Measurements from ENCODE around the gene TNFSF4.
"Not testable (repeated sequence)": the region's sequence is repeated elsewhere in the genome, so short reads cannot be mapped to it uniquely, and the experiment has no call there.

The TNFSF4 gene

GRCh38 chr1:173243300-173243699 is 36.2 kb upstream of the TNFSF4 start:
- H3K4me3 ChIP-seq (ENCODE audit: control insufficient read depth, low read depth, low read length): no peak overlapping the region
- TF ChIP-seq, protein P1, sequence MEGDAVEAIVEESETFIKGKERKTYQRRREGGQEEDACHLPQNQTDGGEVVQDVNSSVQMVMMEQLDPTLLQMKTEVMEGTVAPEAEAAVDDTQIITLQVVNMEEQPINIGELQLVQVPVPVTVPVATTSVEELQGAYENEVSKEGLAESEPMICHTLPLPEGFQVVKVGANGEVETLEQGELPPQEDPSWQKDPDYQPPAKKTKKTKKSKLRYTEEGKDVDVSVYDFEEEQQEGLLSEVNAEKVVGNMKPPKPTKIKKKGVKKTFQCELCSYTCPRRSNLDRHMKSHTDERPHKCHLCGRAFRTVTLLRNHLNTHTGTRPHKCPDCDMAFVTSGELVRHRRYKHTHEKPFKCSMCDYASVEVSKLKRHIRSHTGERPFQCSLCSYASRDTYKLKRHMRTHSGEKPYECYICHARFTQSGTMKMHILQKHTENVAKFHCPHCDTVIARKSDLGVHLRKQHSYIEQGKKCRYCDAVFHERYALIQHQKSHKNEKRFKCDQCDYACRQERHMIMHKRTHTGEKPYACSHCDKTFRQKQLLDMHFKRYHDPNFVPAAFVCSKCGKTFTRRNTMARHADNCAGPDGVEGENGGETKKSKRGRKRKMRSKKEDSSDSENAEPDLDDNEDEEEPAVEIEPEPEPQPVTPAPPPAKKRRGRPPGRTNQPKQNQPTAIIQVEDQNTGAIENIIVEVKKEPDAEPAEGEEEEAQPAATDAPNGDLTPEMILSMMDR (IDR thresholded peaks at IDR 0.05; ENCODE audit: control insufficient read depth, insufficient read depth, low read depth, low read length, missing control alignments): no peak
- no peak for DNase-seq (ENCODE audit: low read depth)

- no peak for DNase-seq (ENCODE audit: low read depth)
- H3K4me3 ChIP-seq (ENCODE audit: control insufficient read depth, low read depth, low read length): no peak overlapping the region
Measured at GRCh38 chr1:173241528-173242347, 34.6 kb upstream of the TNFSF4 start.

DNA sequence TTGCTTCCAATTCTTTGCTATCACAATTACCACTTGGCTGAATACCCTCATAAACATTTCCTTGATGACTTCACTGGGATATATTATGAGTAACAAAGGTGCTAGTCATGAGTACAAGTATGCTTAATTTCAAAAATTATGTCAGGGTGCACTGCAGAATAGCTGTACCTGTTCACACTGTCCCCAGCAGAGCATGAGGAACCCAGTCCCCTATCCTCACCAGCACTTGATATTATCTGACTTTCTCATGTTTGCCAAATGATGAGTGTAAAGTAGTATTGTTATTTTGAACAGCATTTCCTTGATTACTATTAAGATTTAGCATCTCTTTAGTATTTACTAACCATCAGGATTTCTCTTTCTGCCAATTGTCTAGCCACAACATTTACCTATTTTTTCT is 33.5 kb upstream of the TNFSF4 start:
- no peak for DNase-seq (ENCODE audit: low read depth)
- no peak overlapping the region for H3K4me3 ChIP-seq (ENCODE audit: control insufficient read depth, low read depth, low read length)
- TF ChIP-seq, protein P1 (IDR thresholded peaks at IDR 0.05; ENCODE audit: control insufficient read depth, insufficient read depth, low read depth, low read length, missing control alignments): no peak

More at GRCh38 chr1:173241528-173242347, 34.6 kb upstream of the TNFSF4 start:
- TF ChIP-seq, protein P1 (IDR thresholded peaks at IDR 0.05; ENCODE audit: control insufficient read depth, insufficient read depth, low read depth, low read length, missing control alignments): no peak

GRCh38 chr1:173239058-173239457 is 31.9 kb upstream of the TNFSF4 start:
- no peak overlapping the region for H3K4me3 ChIP-seq (ENCODE audit: control insufficient read depth, low read depth, low read length)
- DNase-seq (ENCODE audit: low read depth): no peak
- TF ChIP-seq, protein P1 (IDR thresholded peaks at IDR 0.05; ENCODE audit: control insufficient read depth, insufficient read depth, low read depth, low read length, missing control alignments): no peak

DNA sequence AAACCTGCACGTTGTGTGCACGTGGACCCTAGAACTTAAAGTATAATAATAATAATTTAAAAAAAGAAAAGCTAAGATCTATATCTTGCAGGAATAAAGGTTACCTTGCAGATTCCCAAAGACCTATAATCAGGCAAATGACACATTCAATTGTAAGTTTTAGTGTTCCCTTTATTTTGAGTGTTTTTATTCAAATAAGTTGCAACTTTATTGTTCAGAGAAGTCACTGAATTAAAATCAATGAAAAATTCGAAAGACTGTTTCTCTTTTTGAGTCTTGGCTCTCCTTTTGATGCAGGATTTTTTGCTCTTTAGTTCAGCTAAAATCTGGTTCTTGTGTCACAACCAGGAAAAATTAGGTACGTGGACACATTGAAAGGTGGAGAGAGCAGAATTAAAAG is 27.8 kb upstream of the TNFSF4 start:
- TF ChIP-seq, protein P1 (IDR thresholded peaks at IDR 0.05; ENCODE audit: control insufficient read depth, insufficient read depth, low read depth, low read length, missing control alignments): no peak
- no peak for DNase-seq (ENCODE audit: low read depth)
- no peak overlapping the region for H3K4me3 ChIP-seq (ENCODE audit: control insufficient read depth, low read depth, low read length)

DNA sequence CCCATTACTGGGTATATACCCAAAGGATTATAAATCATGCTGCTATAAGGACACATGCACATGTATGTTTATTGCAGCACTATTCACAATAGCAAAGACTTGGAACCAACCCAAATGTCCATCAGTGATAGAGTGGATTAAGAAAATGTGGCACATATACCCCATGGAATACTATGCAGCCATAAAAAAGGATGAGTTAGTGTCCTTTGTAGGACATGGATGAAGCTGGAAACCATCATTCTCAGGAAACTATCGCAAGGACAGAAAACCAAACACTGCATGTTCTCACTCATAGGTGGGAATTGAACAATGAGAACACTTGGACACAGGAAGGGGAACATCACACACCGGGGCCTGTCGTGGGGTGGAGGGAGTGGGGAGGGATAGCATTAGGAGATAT is 27.3 kb upstream of the TNFSF4 start:
- H3K4me3 ChIP-seq (ENCODE audit: control insufficient read depth, low read depth, low read length); DNase-seq (ENCODE audit: low read depth): not testable (repeated sequence)

- not testable (repeated sequence) for H3K4me3 ChIP-seq (ENCODE audit: control insufficient read depth, low read depth, low read length); DNase-seq (ENCODE audit: low read depth)
Measured at GRCh38 chr1:173229031-173229430, 21.9 kb upstream of the TNFSF4 start.

DNA sequence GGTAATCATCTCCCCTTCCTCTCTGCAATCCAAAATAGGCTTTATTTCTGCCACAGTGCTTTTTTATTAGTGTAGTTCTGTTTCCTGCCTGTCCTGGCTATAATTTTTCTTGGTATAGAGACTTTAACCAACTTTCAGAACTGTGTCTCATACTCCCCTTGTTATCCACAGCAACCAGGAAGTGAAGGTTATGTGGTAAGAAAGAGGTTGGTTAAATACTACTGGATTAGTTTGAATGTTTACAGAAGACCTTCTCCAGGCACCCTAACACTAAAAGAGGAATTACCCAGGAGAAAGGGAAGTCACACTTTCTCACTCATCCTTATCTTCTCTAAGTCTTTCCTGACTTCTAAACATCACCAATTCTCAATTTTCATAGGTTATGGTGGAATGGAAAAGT is 17.8 kb upstream of the TNFSF4 start:
- TF ChIP-seq, protein P1 (IDR thresholded peaks at IDR 0.05; ENCODE audit: control insufficient read depth, insufficient read depth, low read depth, low read length, missing control alignments): no peak
- no peak for DNase-seq (ENCODE audit: low read depth)
- no peak overlapping the region for H3K4me3 ChIP-seq (ENCODE audit: control insufficient read depth, low read depth, low read length)

All from AG09309 (cell line).